Astrocyte (in vitro differentiated cells and primary cell): Measurements from ENCODE around the gene MYO3B. TPM values are rescaled to one million over a fixed set of nuclear protein-coding genes. Genes with fewer than 3 reads are reported as not detected.

Experiments
- DNase-seq: peaks from one replicate; pipeline ENCODE4 v3.0.0-alpha.2; 2010; ENCODE audit warnings: low read depth
- FAIRE-seq: peaks from 2 replicates; lab custom pipeline; 2011; peaks lifted over from hg19 to GRCh38; lab: Jason Lieb, UNC
- H2AFZ ChIP-seq: 2 replicates; pipeline ENCODE4 v1.6.0; 2012; ENCODE audit warnings: low read depth, low read length, inconsistent platforms
- H3K27ac ChIP-seq: 2 replicates; pipeline ENCODE4 v1.5.1; 2011; ENCODE audit warnings: low read depth, low read length, inconsistent platforms
- H3K27me3 ChIP-seq: 2 replicates; pipeline ENCODE4 v1.6.0; 2011; ENCODE audit warnings: low read length, inconsistent platforms; ENCODE audit not compliant: insufficient read depth
- H3K36me3 ChIP-seq: 2 replicates; pipeline ENCODE4 v1.5.1; 2011; ENCODE audit warnings: low read length, inconsistent platforms; ENCODE audit not compliant: insufficient read depth
- H3K4me1 ChIP-seq: 2 replicates; pipeline ENCODE4 v1.5.1; 2011; ENCODE audit warnings: low read length, inconsistent platforms; ENCODE audit not compliant: insufficient read depth
- H3K4me2 ChIP-seq: 2 replicates; pipeline ENCODE4 v1.6.0; 2012; ENCODE audit warnings: low read length, inconsistent platforms
- H3K4me3 ChIP-seq: 2 replicates; pipeline ENCODE4 v1.5.1; 2011; ENCODE audit warnings: low read depth, mild to moderate bottlenecking, low read length, inconsistent platforms; ENCODE audit not compliant: insufficient read depth
- H3K79me2 ChIP-seq: 2 replicates; pipeline ENCODE4 v1.6.0; 2012; ENCODE audit warnings: mild to moderate bottlenecking, low read length, inconsistent platforms; ENCODE audit not compliant: insufficient read depth
- H3K9ac ChIP-seq: 2 replicates; pipeline ENCODE4 v1.6.0; 2012; ENCODE audit warnings: mild to moderate bottlenecking, low read length, inconsistent platforms
- H3K9me3 ChIP-seq: 2 replicates; pipeline ENCODE4 v1.5.1; 2012; ENCODE audit warnings: low read depth, mild to moderate bottlenecking, low read length, inconsistent platforms; ENCODE audit not compliant: insufficient read depth
- H4K20me1 ChIP-seq: 2 replicates; pipeline ENCODE4 v1.6.0; 2012; ENCODE audit warnings: low read length, inconsistent platforms; ENCODE audit not compliant: insufficient read depth
- H3K27ac Mint-ChIP-seq: one replicate; pipeline ENCODE4 v1.8.0; 2021; ENCODE audit warnings: mild to moderate bottlenecking, mixed read lengths; ENCODE audit not compliant: unreplicated experiment
- H3K27me3 Mint-ChIP-seq: one replicate; pipeline ENCODE4 v1.8.0; 2021; ENCODE audit warnings: low read depth, mixed read lengths; ENCODE audit not compliant: unreplicated experiment
- H3K36me3 Mint-ChIP-seq: one replicate; pipeline ENCODE4 v1.8.0; 2021; ENCODE audit warnings: low read depth, mixed read lengths; ENCODE audit not compliant: unreplicated experiment
- H3K4me1 Mint-ChIP-seq: one replicate; pipeline ENCODE4 v1.8.0; 2021; ENCODE audit warnings: low read depth, mixed read lengths; ENCODE audit not compliant: unreplicated experiment
- H3K4me3 Mint-ChIP-seq: one replicate; pipeline ENCODE4 v1.8.0; 2021; ENCODE audit warnings: mild to moderate bottlenecking, moderate library complexity, mixed read lengths; ENCODE audit not compliant: unreplicated experiment
- H3K9me3 Mint-ChIP-seq: one replicate; pipeline ENCODE4 v1.8.0; 2021; ENCODE audit warnings: mild to moderate bottlenecking, mixed read lengths; ENCODE audit not compliant: unreplicated experiment
- EZH2 ChIP-seq: IDR thresholded peaks from 2 replicates; pipeline ENCODE4 v1.6.1; 2012; ENCODE audit warnings: mild to moderate bottlenecking, low read length, inconsistent platforms; ENCODE audit not compliant: insufficient read depth
- total RNA-seq: library from RNA; stranded (reverse); gene quantifications from 2 replicates; pipeline ENCODE4 v1.2.1, GENCODE V29; 2021
- TF ChIP-seq, protein P1 (sequence below): IDR thresholded peaks from 2 replicates; pipeline ENCODE4 v1.5.1; 2011; ENCODE audit warnings: low read depth, mild to moderate bottlenecking, inconsistent platforms, low read length, moderate library complexity; ENCODE audit not compliant: insufficient read depth

The MYO3B gene
- total RNA-seq, 1 donor from 2014 or later, result not detected

- Histone ChIP-seq H3K27me3 (peaks cover 64% of the 10 kb centered on the region), H2AFZ (no peak overlapping the region), H3K79me2 (no peaks in the 10 kb centered on the region), H3K9ac (no peak overlapping the region), H3K27ac (no peak overlapping the region), H3K9me3 (no peaks in the 10 kb centered on the region), H3K4me1 (no peaks in the 10 kb centered on the region), H3K4me3 (no peak overlapping the region), H4K20me1 (no peaks in the 10 kb centered on the region), H3K36me3 (no peaks in the 10 kb centered on the region), H3K4me2 (no peak overlapping the region)
- H3K27ac Mint-ChIP-seq, result no peak overlapping the region
- peaks cover 13% of the 10 kb centered on the region for H3K4me1 Mint-ChIP-seq
- TF ChIP-seq, protein P1, sequence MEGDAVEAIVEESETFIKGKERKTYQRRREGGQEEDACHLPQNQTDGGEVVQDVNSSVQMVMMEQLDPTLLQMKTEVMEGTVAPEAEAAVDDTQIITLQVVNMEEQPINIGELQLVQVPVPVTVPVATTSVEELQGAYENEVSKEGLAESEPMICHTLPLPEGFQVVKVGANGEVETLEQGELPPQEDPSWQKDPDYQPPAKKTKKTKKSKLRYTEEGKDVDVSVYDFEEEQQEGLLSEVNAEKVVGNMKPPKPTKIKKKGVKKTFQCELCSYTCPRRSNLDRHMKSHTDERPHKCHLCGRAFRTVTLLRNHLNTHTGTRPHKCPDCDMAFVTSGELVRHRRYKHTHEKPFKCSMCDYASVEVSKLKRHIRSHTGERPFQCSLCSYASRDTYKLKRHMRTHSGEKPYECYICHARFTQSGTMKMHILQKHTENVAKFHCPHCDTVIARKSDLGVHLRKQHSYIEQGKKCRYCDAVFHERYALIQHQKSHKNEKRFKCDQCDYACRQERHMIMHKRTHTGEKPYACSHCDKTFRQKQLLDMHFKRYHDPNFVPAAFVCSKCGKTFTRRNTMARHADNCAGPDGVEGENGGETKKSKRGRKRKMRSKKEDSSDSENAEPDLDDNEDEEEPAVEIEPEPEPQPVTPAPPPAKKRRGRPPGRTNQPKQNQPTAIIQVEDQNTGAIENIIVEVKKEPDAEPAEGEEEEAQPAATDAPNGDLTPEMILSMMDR, result no peak
- TF ChIP-seq EZH2, result no peak
- H3K9me3 Mint-ChIP-seq, result no peaks in the 10 kb centered on the region
- no peak for FAIRE-seq
- peaks cover 16% of the 10 kb centered on the region for H3K27me3 Mint-ChIP-seq
- H3K4me3 Mint-ChIP-seq, result no peak overlapping the region
- no peak for DNase-seq
- H3K36me3 Mint-ChIP-seq, result no peaks in the 10 kb centered on the region
Measured at GRCh38 chr2:170365686-170366085, 187.7 kb downstream of the MYO3B start.

DNA sequence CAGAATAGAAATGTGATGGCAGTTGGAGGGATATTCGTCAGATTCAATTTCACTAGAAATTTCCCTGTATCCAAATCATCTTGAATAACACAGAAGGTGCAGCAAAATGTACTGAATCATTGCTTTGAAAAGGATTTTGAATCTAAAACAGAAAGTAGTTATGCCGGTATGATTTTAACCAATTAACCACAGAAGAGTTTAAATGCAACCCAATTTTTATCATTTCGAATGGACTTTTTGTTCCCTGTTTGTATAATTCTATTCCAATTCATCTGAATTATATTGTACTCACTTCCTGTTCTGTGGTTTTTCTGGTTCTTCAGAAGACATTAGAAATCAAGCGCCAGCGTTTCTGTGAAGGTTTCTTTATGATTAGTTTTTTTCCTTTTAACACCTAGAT, 190.4 kb downstream of the MYO3B start:
- TF ChIP-seq EZH2, result no peak
- TF ChIP-seq, protein P1, result no peak
- no peak overlapping the region for H3K4me2 ChIP-seq
- H3K27me3 Mint-ChIP-seq, result peaks cover 25% of the 10 kb centered on the region
- H3K27me3 ChIP-seq, result peaks cover 52% of the 10 kb centered on the region
- H4K20me1 ChIP-seq, result no peaks in the 10 kb centered on the region
- no peaks in the 10 kb centered on the region for H3K9me3 ChIP-seq
- no peaks in the 10 kb centered on the region for H3K4me1 ChIP-seq
- no peak overlapping the region for H2AFZ ChIP-seq
- H3K4me1 Mint-ChIP-seq, result peaks cover 3% of the 10 kb centered on the region
- no peaks in the 10 kb centered on the region for H3K36me3 Mint-ChIP-seq
- no peak overlapping the region for H3K9ac ChIP-seq
- H3K4me3 Mint-ChIP-seq, result no peak overlapping the region
- no peak for DNase-seq
- no peaks in the 10 kb centered on the region for H3K79me2 ChIP-seq
- no peaks in the 10 kb centered on the region for H3K36me3 ChIP-seq
- H3K9me3 Mint-ChIP-seq, result no peaks in the 10 kb centered on the region
- H3K4me3 ChIP-seq, result no peak overlapping the region
- H3K27ac ChIP-seq, result no peak overlapping the region
- no peak for FAIRE-seq
- H3K27ac Mint-ChIP-seq, result no peak overlapping the region

DNA sequence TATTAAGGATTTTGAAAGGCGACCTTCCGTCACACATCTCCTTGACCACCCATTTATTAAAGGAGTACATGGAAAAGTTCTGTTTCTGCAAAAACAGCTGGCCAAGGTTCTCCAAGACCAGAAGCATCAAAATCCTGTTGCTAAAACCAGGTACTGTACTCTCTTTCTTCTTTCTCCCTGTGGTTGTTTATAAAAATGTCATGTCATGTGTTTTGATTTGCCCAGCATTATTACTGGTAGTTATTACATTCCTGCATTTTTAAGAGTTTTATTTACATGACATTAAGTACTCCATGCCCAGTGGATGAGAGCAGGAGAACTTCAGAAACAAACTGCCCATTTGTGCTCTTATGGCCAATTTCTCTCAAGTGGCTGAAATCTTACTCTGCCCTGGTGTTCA, 191.3 kb downstream of the MYO3B start:
- Histone ChIP-seq H3K9ac (no peak overlapping the region), H3K27ac (no peak overlapping the region), H3K36me3 (no peaks in the 10 kb centered on the region), H4K20me1 (no peaks in the 10 kb centered on the region), H3K9me3 (no peaks in the 10 kb centered on the region), H2AFZ (no peak overlapping the region), H3K79me2 (no peaks in the 10 kb centered on the region), H3K4me2 (no peak overlapping the region), H3K4me1 (no peaks in the 10 kb centered on the region), H3K27me3 (peaks cover 44% of the 10 kb centered on the region), H3K4me3 (no peak overlapping the region)
- Mint-ChIP-seq H3K4me1 (peaks cover 2% of the 10 kb centered on the region), H3K27ac (no peak overlapping the region), H3K9me3 (no peaks in the 10 kb centered on the region), H3K4me3 (no peak overlapping the region), H3K36me3 (no peaks in the 10 kb centered on the region), H3K27me3 (peaks cover 31% of the 10 kb centered on the region)
- TF ChIP-seq, protein P1, result no peak
- TF ChIP-seq EZH2, result no peak
- DNase-seq, result no peak
- no peak for FAIRE-seq
